Heart left ventricle (tissue), 13 donors: ENCODE measurements around the gene TEX2.

ENCODE experiments used
- POLR2A ChIP-seq, 2 donors: fragments of 450-650 bp; IDR thresholded peaks; one replicate each; pipeline ENCODE4 v1.6.1; 2017; ENCODE audit warnings: antibody characterized with exemption in 2 of 2, mild to moderate bottlenecking in 2 of 2, moderate library complexity in 2 of 2
- TF ChIP-seq, protein P1 (sequence below), 12 donors: fragments of 200-600 bp; sonication (generic) in 4 of 12; IDR thresholded peaks; one replicate each; pipeline versions ENCODE4 v1.5.0 to v1.8.0; 2018 to 2022; ENCODE audit warnings: antibody characterized with exemption in 12 of 12, mild to moderate bottlenecking in 5 of 12
- donor health status: ischemic (EF 13 %, LVEDD 7.1; RV severe dilation, severe dysfunction).
- donor health status: DM: no; HTN: yes; CAD: no.
- donor health status: DM: no; HTN: no; CAD: no.
- donor health status: ischemic (EF 25% LVEDD 6.9; RV normal size, moderate dysfunction).
- donor health status: ischemic (EF 25% LVEDD 5.7; RV mildly dilated, moderate dysfunction).
- donor health status: ischemic (EF 35%, LVEDD 5.7; RV mildly dilated, moderate dysfunction).
- donor health status: nonischemic (EF 11% LVEDD 7.7; RV severe dilation, severe dysfunction).
- donor health status: DM: yes; HTN: yes; CAD: no.
- donor health status: PGD.
- donor health status: ischemic (EF 29% LVEDD 5.4; RV normal size, mild dysfunction).
- donor health status: nonischemic (EF 23%, LVEDD 6.1; RV moderate dilation, normal function).

DNA sequence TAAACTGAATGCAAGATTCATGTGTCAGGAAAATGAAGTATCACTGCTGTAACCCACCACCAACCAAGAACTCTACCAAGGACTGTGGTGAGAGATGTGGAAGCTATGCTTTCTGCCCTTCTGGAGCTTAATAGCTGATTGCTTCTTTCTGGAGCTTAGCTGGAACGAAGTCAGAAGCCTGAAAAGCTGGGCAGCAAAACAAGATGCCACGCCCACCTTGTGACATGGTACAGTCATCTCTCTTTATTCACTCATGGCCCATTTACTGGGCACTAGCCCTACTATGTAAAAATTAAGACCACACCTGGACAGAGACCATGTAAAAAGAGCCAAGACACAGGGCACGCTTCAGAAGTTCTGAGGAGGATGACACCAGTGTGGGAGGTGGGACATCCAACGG, 48.1 kb downstream of the TEX2 start:
- TF ChIP-seq, protein P1, sequence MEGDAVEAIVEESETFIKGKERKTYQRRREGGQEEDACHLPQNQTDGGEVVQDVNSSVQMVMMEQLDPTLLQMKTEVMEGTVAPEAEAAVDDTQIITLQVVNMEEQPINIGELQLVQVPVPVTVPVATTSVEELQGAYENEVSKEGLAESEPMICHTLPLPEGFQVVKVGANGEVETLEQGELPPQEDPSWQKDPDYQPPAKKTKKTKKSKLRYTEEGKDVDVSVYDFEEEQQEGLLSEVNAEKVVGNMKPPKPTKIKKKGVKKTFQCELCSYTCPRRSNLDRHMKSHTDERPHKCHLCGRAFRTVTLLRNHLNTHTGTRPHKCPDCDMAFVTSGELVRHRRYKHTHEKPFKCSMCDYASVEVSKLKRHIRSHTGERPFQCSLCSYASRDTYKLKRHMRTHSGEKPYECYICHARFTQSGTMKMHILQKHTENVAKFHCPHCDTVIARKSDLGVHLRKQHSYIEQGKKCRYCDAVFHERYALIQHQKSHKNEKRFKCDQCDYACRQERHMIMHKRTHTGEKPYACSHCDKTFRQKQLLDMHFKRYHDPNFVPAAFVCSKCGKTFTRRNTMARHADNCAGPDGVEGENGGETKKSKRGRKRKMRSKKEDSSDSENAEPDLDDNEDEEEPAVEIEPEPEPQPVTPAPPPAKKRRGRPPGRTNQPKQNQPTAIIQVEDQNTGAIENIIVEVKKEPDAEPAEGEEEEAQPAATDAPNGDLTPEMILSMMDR (IDR thresholded peaks at IDR 0.05), result no peak
- TF ChIP-seq POLR2A (IDR thresholded peaks at IDR 0.05), result no peak
